H1 (cell line): ENCODE measurements around the gene PIGU. TPM values are rescaled to one million over a fixed set of nuclear protein-coding genes. Genes with fewer than 3 reads are reported as not detected.

ENCODE experiments used
- CTCF ChIA-PET: fragments of 300-600 bp; sonication (Branson Sonifier 250); formaldehyde crosslinking; loops from one replicate; lab custom pipeline; 2021; ENCODE audit not compliant: partially characterized antibody; lab: Charles Lee
- POLR2A ChIA-PET: fragments of 300-600 bp; sonication (Branson Sonifier 250); formaldehyde crosslinking; loops from one replicate; lab custom pipeline; 2021; ENCODE audit warnings: inconsistent platforms; ENCODE audit not compliant: partially characterized antibody; lab: Charles Lee
- DNase-seq, 2 experiments: peaks; one replicate each; pipeline versions ENCODE4 v3.0.0 to v3.0.0-alpha.2; 2010 to 2022; ENCODE audit warnings: low spot score in 2 of 2, low read depth in 1 of 2, mixed read lengths in 1 of 2
- FAIRE-seq: peaks from 2 replicates; lab custom pipeline; 2011; peaks lifted over from hg19 to GRCh38; lab: Jason Lieb, UNC
- H2AFZ ChIP-seq: 2 replicates; pipeline ENCODE4 v1.8.1; 2012; ENCODE audit warnings: low read length, inconsistent platforms
- H2AK5ac ChIP-seq: 2 replicates; pipeline ENCODE4 v1.6.1; 2013; ENCODE audit warnings: low read depth, low read length
- H2BK120ac ChIP-seq: replicated peaks from 2 replicates; pipeline ENCODE3; 2013; ENCODE audit warnings: low read depth, low read length, inconsistent platforms
- H2BK12ac ChIP-seq: 2 replicates; pipeline ENCODE4 v1.6.1; 2013; ENCODE audit warnings: low read depth, low read length
- H2BK15ac ChIP-seq: 2 replicates; pipeline ENCODE4 v1.6.1; 2013; ENCODE audit warnings: low read length
- H2BK20ac ChIP-seq: 2 replicates; pipeline ENCODE4 v1.6.1; 2013; ENCODE audit warnings: low read length
- H2BK5ac ChIP-seq: 2 replicates; pipeline ENCODE4 v1.6.1; 2013; ENCODE audit warnings: low read depth, low read length
- H3K14ac ChIP-seq: 2 replicates; pipeline ENCODE4 v1.6.1; 2013; ENCODE audit warnings: inconsistent platforms; ENCODE audit not compliant: insufficient read length
- H3K18ac ChIP-seq: 2 replicates; pipeline ENCODE4 v1.6.1; 2013; ENCODE audit warnings: low read length; ENCODE audit errors: extremely low read depth
- H3K23ac ChIP-seq: 2 replicates; pipeline ENCODE4 v1.6.1; 2013; ENCODE audit warnings: inconsistent platforms; ENCODE audit not compliant: insufficient read length
- H3K23me2 ChIP-seq: 2 replicates; pipeline ENCODE4 v1.6.1; 2013; ENCODE audit warnings: low read depth, low read length
- H3K27ac ChIP-seq: 2 replicates; pipeline ENCODE4 v1.6.1; 2011; ENCODE audit warnings: low read depth, low read length, inconsistent platforms
- H3K27me3 ChIP-seq, 4 experiments: replicated peaks in 1 of 4; 1 replicate in 1 of 4; 2 replicates in 3 of 4; pipeline versions ENCODE4 v1.6.1 to v1.8.1; 2011 to 2013; ENCODE audit warnings: low read length in 3 of 4, mild to moderate bottlenecking in 3 of 4, inconsistent platforms in 2 of 4, mixed read lengths in 2 of 4, moderate library complexity in 1 of 4; ENCODE audit not compliant: control insufficient read depth in 3 of 4, insufficient read depth in 3 of 4; ENCODE audit errors: extremely low read depth in 1 of 4
- H3K36me3 ChIP-seq, 4 experiments: 2 replicates each; pipeline versions ENCODE4 v1.6.1 to v1.8.1; 2011 to 2013; ENCODE audit warnings: mild to moderate bottlenecking in 4 of 4, low read length in 3 of 4, moderate library complexity in 2 of 4, control low read depth in 1 of 4, inconsistent platforms in 1 of 4; ENCODE audit not compliant: insufficient read depth in 4 of 4, control insufficient read depth in 2 of 4
- H3K4ac ChIP-seq: replicated peaks from 2 replicates; pipeline ENCODE3; 2013; ENCODE audit warnings: low read length, low read depth, mixed read lengths, inconsistent platforms; ENCODE audit not compliant: insufficient read length
- H3K4me1 ChIP-seq, 4 experiments: replicated peaks in 1 of 4; 1 replicate in 1 of 4; 2 replicates in 3 of 4; pipeline versions ENCODE4 v1.6.1 to v1.8.1; 2011 to 2013; ENCODE audit warnings: low read length in 3 of 4, inconsistent platforms in 2 of 4, mixed read lengths in 1 of 4; ENCODE audit not compliant: insufficient read depth in 4 of 4, control insufficient read depth in 3 of 4
- H3K4me2 ChIP-seq, 2 experiments: 2 replicates each; pipeline versions ENCODE4 v1.6.1 to v1.8.1; 2011 to 2013; ENCODE audit warnings: low read depth in 2 of 2, low read length in 2 of 2, control low read depth in 1 of 2, inconsistent platforms in 1 of 2, mild to moderate bottlenecking in 1 of 2; ENCODE audit not compliant: insufficient read depth in 1 of 2
- H3K4me3 ChIP-seq, 4 experiments: fragments of 200-600, 300-600 bp in 1 of 4; sonication (generic), shearing (Covaris generic), sonication (Bioruptor Twin) in 1 of 4; 2 replicates each; pipeline versions ENCODE4 v1.5.1 to v1.8.1; 2011 to 2016; ENCODE audit warnings: low read length in 4 of 4, low read depth in 3 of 4, control low read depth in 2 of 4, inconsistent platforms in 2 of 4, mild to moderate bottlenecking in 2 of 4, mixed read lengths in 1 of 4, moderate library complexity in 1 of 4; ENCODE audit not compliant: insufficient read depth in 2 of 4; ENCODE audit errors: extremely low read depth in 1 of 4
- H3K56ac ChIP-seq: replicated peaks from 2 replicates; pipeline ENCODE3; 2013; ENCODE audit warnings: low read depth, mild to moderate bottlenecking, mixed read lengths, low read length, inconsistent platforms; ENCODE audit not compliant: insufficient read length
- H3K79me1 ChIP-seq: 2 replicates; pipeline ENCODE4 v1.6.1; 2013; ENCODE audit warnings: low read depth, low read length, control low read depth
- H3K79me2 ChIP-seq, 2 experiments: 2 replicates each; pipeline versions ENCODE4 v1.6.1 to v1.8.1; 2012 to 2013; ENCODE audit warnings: low read length in 2 of 2, mild to moderate bottlenecking in 2 of 2, inconsistent platforms in 1 of 2; ENCODE audit not compliant: insufficient read depth in 2 of 2, control insufficient read depth in 1 of 2
- H3K9ac ChIP-seq, 4 experiments: replicated peaks in 1 of 4; 1 replicate in 1 of 4; 2 replicates in 3 of 4; pipeline versions ENCODE4 v1.6.1 to v1.8.1; 2011 to 2013; ENCODE audit warnings: low read depth in 3 of 4, low read length in 3 of 4, control low read depth in 2 of 4, mild to moderate bottlenecking in 2 of 4, moderate library complexity in 2 of 4, inconsistent platforms in 1 of 4; ENCODE audit errors: extremely low read depth in 1 of 4
- H3K9me3 ChIP-seq, 2 experiments: 2 replicates each; pipeline versions ENCODE4 v1.6.1 to v1.8.1; 2012 to 2013; ENCODE audit warnings: mild to moderate bottlenecking in 2 of 2, moderate library complexity in 2 of 2, control low read depth in 1 of 2, inconsistent platforms in 1 of 2, low read depth in 1 of 2, low read length in 1 of 2, mixed read lengths in 1 of 2; ENCODE audit not compliant: insufficient read depth in 2 of 2
- H4K20me1 ChIP-seq, 2 experiments: replicated peaks in 1 of 2; 2 replicates each; pipeline versions ENCODE3 to v1.8.1; 2011 to 2013; ENCODE audit warnings: inconsistent platforms in 2 of 2, low read length in 2 of 2, mild to moderate bottlenecking in 1 of 2; ENCODE audit not compliant: insufficient read depth in 2 of 2, control insufficient read depth in 1 of 2
- H4K5ac ChIP-seq: 2 replicates; pipeline ENCODE4 v1.6.1; 2013; ENCODE audit warnings: low read length, low read depth, mixed read lengths, inconsistent platforms; ENCODE audit not compliant: insufficient read length
- H4K8ac ChIP-seq: 2 replicates; pipeline ENCODE4 v1.8.0; 2013; ENCODE audit warnings: mild to moderate bottlenecking, moderate library complexity, low read length, inconsistent platforms; ENCODE audit not compliant: insufficient read depth; ENCODE audit errors: extremely low read depth
- H4K91ac ChIP-seq: replicated peaks from 2 replicates; pipeline ENCODE3; 2013; ENCODE audit warnings: low read length, mixed read lengths, inconsistent platforms; ENCODE audit not compliant: insufficient read length
- ASH2L ChIP-seq: fragments of 200-600, 300-600 bp; sonication (generic); IDR thresholded peaks from one replicate; pipeline ENCODE4 v1.7.1; 2017; ENCODE audit warnings: low read length
- BACH1 ChIP-seq: IDR thresholded peaks from 2 replicates; pipeline ENCODE4 v1.6.1; 2012; ENCODE audit warnings: low read length, improper control_type of control experiment
- EP300 ChIP-seq, 2 experiments: IDR thresholded peaks; 1 replicate in 1 of 2; 2 replicates in 1 of 2; pipeline ENCODE4 v1.6.1; 2011 to 2012; ENCODE audit warnings: low read depth in 2 of 2, low read length in 2 of 2, mild to moderate bottlenecking in 2 of 2, borderline replicate concordance in 1 of 2, inconsistent platforms in 1 of 2, moderate library complexity in 1 of 2
- EZH2 ChIP-seq: fragments of 200-600 bp; sonication (generic); IDR thresholded peaks from 2 replicates; pipeline ENCODE4 v1.7.1; 2012; ENCODE audit warnings: low read depth, mild to moderate bottlenecking, moderate library complexity, low read length, inconsistent platforms; ENCODE audit not compliant: severe bottlenecking
- GABPA ChIP-seq: IDR thresholded peaks from 2 replicates; pipeline ENCODE4 v1.6.1; 2011; ENCODE audit warnings: mild to moderate bottlenecking, low read length, moderate library complexity, borderline replicate concordance; ENCODE audit not compliant: insufficient read depth
- HDAC2 ChIP-seq, 2 experiments: fragments of 300-600 bp in 1 of 2; sonication (generic) in 1 of 2; IDR thresholded peaks; 2 replicates each; pipeline ENCODE4 v1.6.1; 2011 to 2012; ENCODE audit warnings: low read depth in 2 of 2, low read length in 2 of 2, mild to moderate bottlenecking in 2 of 2, moderate library complexity in 2 of 2, borderline replicate concordance in 1 of 2, inconsistent platforms in 1 of 2
- JUND ChIP-seq: IDR thresholded peaks from 2 replicates; pipeline ENCODE4 v1.6.1; 2011; ENCODE audit warnings: mild to moderate bottlenecking, improper control_type of control experiment, low read length
- KDM1A ChIP-seq: fragments of 200-600, 300-600 bp; sonication (generic); IDR thresholded peaks from 2 replicates; pipeline ENCODE4 v1.7.1; 2016; ENCODE audit warnings: mild to moderate bottlenecking, low read length, borderline replicate concordance
- NRF1 ChIP-seq: IDR thresholded peaks from 2 replicates; pipeline ENCODE4 v1.6.1; 2011; ENCODE audit warnings: mild to moderate bottlenecking, low read depth, low read length, improper control_type of control experiment
- POLR2A ChIP-seq, 2 experiments: IDR thresholded peaks; 1 replicate in 1 of 2; 2 replicates in 1 of 2; pipeline ENCODE4 v1.6.1; 2011; ENCODE audit warnings: low read depth in 2 of 2, low read length in 2 of 2, mild to moderate bottlenecking in 2 of 2; ENCODE audit errors: control extremely low read depth in 1 of 2
- POLR2AphosphoS5 ChIP-seq: IDR thresholded peaks from 2 replicates; pipeline ENCODE4 v1.6.1; 2011; ENCODE audit warnings: low read depth, low read length
- TBP ChIP-seq: IDR thresholded peaks from 2 replicates; pipeline ENCODE4 v1.6.1; 2011; ENCODE audit warnings: low read depth, low read length, improper control_type of control experiment
- WGBS, 2 experiments: shearing (Covaris generic) in 1 of 2; methylation state at CpG; one replicate each; pipeline versions ENCODE4 v1.1.6 to v1.1.7; 2013 to 2015; ENCODE audit warnings: low lambda C conversion rate in 2 of 2, mixed read lengths in 2 of 2, inconsistent platforms in 1 of 2, low coverage in 1 of 2, missing lambda C conversion rate in 1 of 2; ENCODE audit not compliant: insufficient replicate concordance in 2 of 2, insufficient coverage in 1 of 2, insufficient read length in 1 of 2; ENCODE audit errors: extremely low coverage in 1 of 2, missing lambda C conversion rate in 1 of 2; 5-methylcytosine and 5-hydroxymethylcytosine counted together
- polyA plus RNA-seq, 7 experiments: library from polyadenylated mRNA; depleted of rRNA in 3 of 7; stranded (reverse) in 5 of 7; unstranded in 2 of 7; fragments of >200 nt in 5 of 7; fragments of 200-250 nt in 2 of 7; gene quantifications; 1 replicate in 5 of 7; 2 replicates in 1 of 7; 4 replicates in 1 of 7; pipeline versions ENCODE4 v1.2.1 to v1.2.3, GENCODE V29; 2011 to 2013; ENCODE audit warnings: missing spikeins in 2 of 7, mixed read lengths in 2 of 7
- total RNA-seq: library from RNA; stranded (reverse); fragmentation: NEBNext Ultra II Directional; extraction: Animal tissue kit (Norgen Biotek cat#: 25700); gene quantifications from 2 replicates; pipeline ENCODE4 v1.2.1, GENCODE V29; 2021

Gene PIGU
- total and polyA plus RNA-seq, 2 of the 8 experiments (the other 6 are each of a cell fraction or from before 2014, with no cell fraction given), result 28.3 to 117 TPM

DNA sequence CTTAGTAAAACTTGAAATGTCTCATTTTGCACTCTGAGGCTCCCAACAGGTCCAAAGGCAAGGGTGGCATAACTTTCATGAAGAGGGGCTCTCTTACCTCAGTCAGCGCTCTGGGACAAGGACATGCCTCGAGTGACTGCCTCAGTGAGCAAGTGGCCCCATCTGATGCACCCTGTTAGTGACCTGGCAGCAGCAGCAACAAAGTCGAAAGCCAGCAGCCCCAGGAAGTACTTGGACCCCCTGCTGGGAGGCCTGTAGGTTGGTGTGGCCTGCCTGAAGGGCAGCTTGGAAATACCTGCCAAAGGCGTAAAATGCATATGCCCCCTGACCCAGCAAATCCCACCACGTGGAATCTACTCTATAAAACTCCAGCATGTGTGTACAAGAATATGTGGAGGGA, 105.1 kb downstream of the PIGU start:
- H3K79me1 ChIP-seq, result no peaks in the 10 kb centered on the region
- no peak overlapping the region for H3K18ac ChIP-seq
- no peak overlapping the region for H2BK120ac ChIP-seq
- 0 out of 7 replicates have a peak, but pooled peaks cover 0 to 4% (median 1%) of the 10 kb centered on the region in 4 experiments for H3K4me1 ChIP-seq
- no peak overlapping the region for H3K14ac ChIP-seq
- FAIRE-seq (no peak), DNase-seq (no peak)
- ChIA-PET CTCF (interaction anchor here (0.9 to 1.8 kb wide), 4 partner anchors 9 to 196 kb away, joined by 3 to 8 read pairs (median 5); no protein-coding TSS in a partner anchor), POLR2A (interaction anchor here (0.7 to 1.8 kb wide), 2 partner anchors 12 to 133 kb away, joined by 3 to 5 read pairs; no protein-coding TSS in a partner anchor)
- no peak overlapping the region for H3K9ac ChIP-seq
- H3K23ac ChIP-seq, result no peak overlapping the region
- no peaks in the 10 kb centered on the region for H3K23me2 ChIP-seq
- no peak overlapping the region for H3K4me2 ChIP-seq
- no peak overlapping the region for H4K5ac ChIP-seq
- H3K9me3 ChIP-seq, result no peaks in the 10 kb centered on the region
- H2BK20ac ChIP-seq, result no peak overlapping the region
- H4K20me1 ChIP-seq, result no peaks in the 10 kb centered on the region
- no peak overlapping the region for H3K4me3 ChIP-seq
- no peaks in the 10 kb centered on the region for H3K79me2 ChIP-seq
- no peak overlapping the region for H2BK15ac ChIP-seq
- TF ChIP-seq TBP, result no peak
- no peak for TF ChIP-seq EP300 (IDR thresholded peaks at IDR 0.05; ENCODE audit: borderline replicate concordance in 1 of 2, low read depth in 2 of 2, low read length in 2 of 2)
- no peak for TF ChIP-seq JUND
- no peak for TF ChIP-seq EZH2
- no peak for TF ChIP-seq NRF1
- TF ChIP-seq BACH1, result no peak
- no peak for TF ChIP-seq POLR2A (IDR thresholded peaks at IDR 0.05; ENCODE audit: control extremely low read depth in 1 of 2, low read depth in 2 of 2, low read length in 2 of 2)
- TF ChIP-seq GABPA, result no peak
- TF ChIP-seq HDAC2 (IDR thresholded peaks at IDR 0.05; ENCODE audit: borderline replicate concordance in 1 of 2, low read depth in 2 of 2, low read length in 2 of 2), result no peak
- TF ChIP-seq KDM1A, result no peak
- TF ChIP-seq ASH2L, result no peak
- TF ChIP-seq POLR2AphosphoS5, result no peak
- H3K27me3 ChIP-seq, result no peaks in the 10 kb centered on the region
- no peak overlapping the region for H2BK5ac ChIP-seq
- no peak overlapping the region for H2AK5ac ChIP-seq
- no peak overlapping the region for H4K91ac ChIP-seq
- no peak overlapping the region for H3K27ac ChIP-seq
- 90% methylated on average over 5 of the region's 5 CpGs; no CpG with 5 or more reads in 1 of the 2 experiments for whole genome bisulfite sequencing, 2 experiments
- no peak overlapping the region for H2AFZ ChIP-seq
- H3K56ac ChIP-seq, result no peak overlapping the region
- no peak overlapping the region for H2BK12ac ChIP-seq
- peaks cover 0 to 3% (median 0%) of the 10 kb centered on the region in 4 experiments; a peak in 1 of 8 replicates for H3K36me3 ChIP-seq
- no peak overlapping the region for H3K4ac ChIP-seq
- no peak overlapping the region for H4K8ac ChIP-seq
